Naive thymus-derived CD4-positive, alpha-beta T cell (primary cell): ENCODE results near the gene ZNF613. TPM values are rescaled to one million over a fixed set of nuclear protein-coding genes. Genes with fewer than 3 reads are reported as not detected.
"Not testable (repeated sequence)": the region's sequence is repeated elsewhere in the genome, so short reads cannot be mapped to it uniquely, and the experiment has no call there.

Experiments used
- ATAC-seq: fragments of 150-1000 bp; cut with Tn5 transposase; 2 replicates; pipeline ENCODE4 v1.10.0; 2021; ENCODE audit warnings: mild to moderate bottlenecking, moderate library complexity
- CTCF ChIA-PET: fragments of 350-600 bp; sonication (Branson Sonifier 250); formaldehyde crosslinking; loops from one replicate; lab custom pipeline; 2021; ENCODE audit warnings: antibody characterized with exemption; lab: Charles Lee
- POLR2A ChIA-PET: fragments of 350-600 bp; sonication (Branson Sonifier 250); formaldehyde crosslinking; loops from one replicate; lab custom pipeline; 2021; ENCODE audit warnings: antibody characterized with exemption, inconsistent platforms; lab: Charles Lee
- DNase-seq, 9 donors: peaks; one replicate each; pipeline versions ENCODE4 v3.0.0 to v3.0.0-alpha.2; 2020 to 2022; ENCODE audit warnings: mixed read lengths in 1 of 9
- H3K27ac ChIP-seq: one replicate; pipeline ENCODE4 v1.7.0; 2013; ENCODE audit warnings: mild to moderate bottlenecking, low read depth, low read length, moderate library complexity
- H3K27me3 ChIP-seq, 2 donors: one replicate each; pipeline ENCODE4 v1.7.0; 2013; ENCODE audit warnings: low read length in 2 of 2, mild to moderate bottlenecking in 2 of 2, moderate library complexity in 2 of 2; ENCODE audit not compliant: control insufficient read depth in 2 of 2, insufficient read depth in 2 of 2
- H3K36me3 ChIP-seq, 3 experiments: 1 replicate in 2 of 3; 2 replicates in 1 of 3; pipeline ENCODE4 v1.7.0; 2013; ENCODE audit warnings: low read length in 3 of 3, mild to moderate bottlenecking in 3 of 3, moderate library complexity in 1 of 3; ENCODE audit not compliant: insufficient read depth in 3 of 3, control insufficient read depth in 2 of 3
- H3K4me1 ChIP-seq, 2 donors: one replicate each; pipeline ENCODE4 v1.7.0; 2013; ENCODE audit warnings: low read length in 2 of 2, mild to moderate bottlenecking in 2 of 2, moderate library complexity in 1 of 2; ENCODE audit not compliant: control insufficient read depth in 2 of 2, insufficient read depth in 2 of 2
- H3K4me3 ChIP-seq: 2 replicates; pipeline ENCODE4 v1.7.0; 2013; ENCODE audit warnings: mild to moderate bottlenecking, low read length
- H3K9me3 ChIP-seq, 3 experiments: 1 replicate in 2 of 3; 2 replicates in 1 of 3; pipeline ENCODE4 v1.7.0; 2013; ENCODE audit warnings: low read length in 3 of 3; ENCODE audit not compliant: control insufficient read depth in 2 of 3
- H3K27ac Mint-ChIP-seq, 9 donors: one replicate each; pipeline ENCODE4 v1.8.0; 2020 to 2022; ENCODE audit warnings: mixed read lengths in 9 of 9, mild to moderate bottlenecking in 8 of 9, moderate library complexity in 5 of 9, inconsistent platforms in 2 of 9
- H3K27me3 Mint-ChIP-seq, 5 donors: one replicate each; pipeline ENCODE4 v1.8.0; 2021 to 2022; ENCODE audit warnings: mixed read lengths in 5 of 5, mild to moderate bottlenecking in 1 of 5
- H3K36me3 Mint-ChIP-seq, 5 donors: one replicate each; pipeline ENCODE4 v1.8.0; 2020 to 2022; ENCODE audit warnings: mixed read lengths in 5 of 5, mild to moderate bottlenecking in 3 of 5, inconsistent platforms in 1 of 5
- H3K4me1 Mint-ChIP-seq, 7 donors: one replicate each; pipeline ENCODE4 v1.8.0; 2020 to 2022; ENCODE audit warnings: mixed read lengths in 7 of 7, mild to moderate bottlenecking in 3 of 7, inconsistent platforms in 1 of 7
- H3K4me3 Mint-ChIP-seq, 10 donors: one replicate each; pipeline ENCODE4 v1.8.0; 2020 to 2022; ENCODE audit warnings: mild to moderate bottlenecking in 10 of 10, mixed read lengths in 10 of 10, moderate library complexity in 6 of 10, inconsistent platforms in 2 of 10
- H3K9me3 Mint-ChIP-seq, 11 donors: one replicate each; pipeline ENCODE4 v1.8.0; 2020 to 2022; ENCODE audit warnings: mixed read lengths in 11 of 11, mild to moderate bottlenecking in 4 of 11, inconsistent platforms in 1 of 11, moderate library complexity in 1 of 11
- intact Hi-C, 2 donors: fragments of 100-400 bp; cut with micrococcal nuclease; formaldehyde crosslinking; loops; one replicate each; pipeline ENCODE4 v1.15.1; 2023
- polyA plus RNA-seq, 2 donors: library from polyadenylated mRNA; unstranded; fragments of 300-500 nt; fragmentation: Illumina TruSeq; gene quantifications; one replicate each; pipeline ENCODE4 v1.2.3, GENCODE V29; 2021
- total RNA-seq, 6 experiments: library from RNA in 5 of 6; stranded (reverse) in 5 of 6; gene quantifications; 1 replicate in 5 of 6; 2 replicates in 1 of 6; pipeline ENCODE4 v1.2.3 and lab custom pipeline; 2021 to 2026

Gene ZNF613
- total and polyA plus RNA-seq, 7 experiments from 2014 or later, result 1.5 to 9.6 (median 5.2) TPM

GRCh38 chr19:51946602-51947001 is 19.3 kb downstream of the ZNF613 start:
- intact Hi-C loops, result no loop called here
- no peak for ATAC-seq
- H3K27ac Mint-ChIP-seq, result no peak overlapping the region
- H3K4me3 ChIP-seq, result no peak overlapping the region
- H3K9me3 Mint-ChIP-seq, result peaks cover 16 to 99% (median 86%) of the 10 kb centered on the region in 11 donors
- peaks cover 29 to 36% (median 30%) of the 10 kb centered on the region in 3 experiments for H3K36me3 ChIP-seq
- H3K27ac ChIP-seq, result no peak overlapping the region
- no peaks in the 10 kb centered on the region for H3K27me3 ChIP-seq
- no peaks in the 10 kb centered on the region for H3K4me1 Mint-ChIP-seq
- ChIA-PET POLR2A (no interaction called here), CTCF (no interaction called here)
- peaks cover 45 to 61% (median 46%) of the 10 kb centered on the region in 5 donors for H3K36me3 Mint-ChIP-seq
- no peaks in the 10 kb centered on the region for H3K4me1 ChIP-seq
- no peaks in the 10 kb centered on the region for H3K27me3 Mint-ChIP-seq
- peaks cover 18 to 92% (median 66%) of the 10 kb centered on the region in 3 experiments for H3K9me3 ChIP-seq
- H3K4me3 Mint-ChIP-seq, result no peak overlapping the region
- no peak for DNase-seq

- Mint-ChIP-seq H3K4me1 (no peaks in the 10 kb centered on the region), H3K36me3 (peaks cover 26 to 41% (median 32%) of the 10 kb centered on the region in 5 donors), H3K27me3 (no peaks in the 10 kb centered on the region), H3K9me3 (peaks cover 12 to 92% (median 78%) of the 10 kb centered on the region in 11 donors), H3K4me3 (no peak overlapping the region), H3K27ac (no peak overlapping the region)
- Histone ChIP-seq H3K27me3 (no peaks in the 10 kb centered on the region), H3K36me3 (peaks cover 5 to 12% (median 6%) of the 10 kb centered on the region in 3 experiments), H3K4me1 (no peaks in the 10 kb centered on the region), H3K4me3 (no peak overlapping the region), H3K27ac (no peak overlapping the region), H3K9me3 (peaks cover 18 to 76% (median 53%) of the 10 kb centered on the region in 3 experiments)
- ATAC-seq, result no peak
- intact Hi-C loops, result no loop called here
- DNase-seq, result no peak
- POLR2A ChIA-PET, result interaction anchor here (1.1 kb wide), 1 partner anchor 282 kb away, joined by 3 read pairs; no protein-coding TSS in a partner anchor
- CTCF ChIA-PET, result no interaction called here
Measured at GRCh38 chr19:51948975-51949374, 21.7 kb downstream of the ZNF613 start.

GRCh38 chr19:51957846-51958245 is 30.6 kb downstream of the ZNF613 start:
- H3K4me3 ChIP-seq, H3K4me1 ChIP-seq, DNase-seq, H3K27me3 Mint-ChIP-seq, ATAC-seq, H3K27me3 ChIP-seq, H3K36me3 ChIP-seq, H3K4me3 Mint-ChIP-seq, intact Hi-C loops, H3K27ac Mint-ChIP-seq, CTCF ChIA-PET, H3K4me1 Mint-ChIP-seq, H3K27ac ChIP-seq, POLR2A ChIA-PET: not testable (repeated sequence)
- Mint-ChIP-seq H3K36me3 (peaks cover 21 to 65% (median 45%) of the 10 kb centered on the region in 5 donors), H3K9me3 (peaks cover 15 to 94% (median 71%) of the 10 kb centered on the region in 11 donors)
- H3K9me3 ChIP-seq, result peaks cover 4 to 77% (median 5%) of the 10 kb centered on the region in 3 experiments

GRCh38 chr19:51959791-51960190 is 32.5 kb downstream of the ZNF613 start:
- no peaks in the 10 kb centered on the region for H3K27me3 Mint-ChIP-seq
- peaks cover 8 to 87% (median 10%) of the 10 kb centered on the region in 3 experiments for H3K9me3 ChIP-seq
- H3K27ac ChIP-seq, result no peak overlapping the region
- peaks cover 21 to 100% (median 81%) of the 10 kb centered on the region in 11 donors for H3K9me3 Mint-ChIP-seq
- intact Hi-C loops, result no loop called here
- no peak overlapping the region for H3K4me3 Mint-ChIP-seq
- peaks cover 37 to 78% (median 58%) of the 10 kb centered on the region in 5 donors for H3K36me3 Mint-ChIP-seq
- POLR2A ChIA-PET, result no interaction called here
- CTCF ChIA-PET, result no interaction called here
- H3K27me3 ChIP-seq, result no peaks in the 10 kb centered on the region
- ATAC-seq (no peak), DNase-seq (no peak)
- H3K36me3 ChIP-seq, result peaks cover 0 to 11% (median 4%) of the 10 kb centered on the region in 3 experiments
- H3K4me1 ChIP-seq, result no peaks in the 10 kb centered on the region
- no peak overlapping the region for H3K4me3 ChIP-seq
- no peak overlapping the region for H3K27ac Mint-ChIP-seq
- peaks cover 0 to 4% (median 0%) of the 10 kb centered on the region in 7 donors for H3K4me1 Mint-ChIP-seq

GRCh38 chr19:51960621-51961233 is 33.5 kb downstream of the ZNF613 start:
- DNase-seq, H3K4me1 ChIP-seq, POLR2A ChIA-PET, H3K27me3 Mint-ChIP-seq, H3K27ac ChIP-seq, H3K4me3 Mint-ChIP-seq, H3K4me3 ChIP-seq, CTCF ChIA-PET, H3K27me3 ChIP-seq, intact Hi-C loops, H3K4me1 Mint-ChIP-seq, ATAC-seq: not testable (repeated sequence)
- Mint-ChIP-seq H3K27ac (peak overlapping the region in 1 of 9 donors; percentile 51), H3K36me3 (peaks cover 46 to 84% (median 67%) of the 10 kb centered on the region in 5 donors), H3K9me3 (peaks cover 28 to 100% (median 82%) of the 10 kb centered on the region in 11 donors)
- peaks cover 7 to 20% (median 13%) of the 10 kb centered on the region in 3 experiments for H3K36me3 ChIP-seq
- H3K9me3 ChIP-seq, result peaks cover 8 to 90% (median 20%) of the 10 kb centered on the region in 3 experiments

- ATAC-seq, result no peak
- Histone ChIP-seq H3K4me1 (no peaks in the 10 kb centered on the region), H3K36me3 (peaks cover 45 to 67% (median 46%) of the 10 kb centered on the region in 3 experiments), H3K27ac (no peak overlapping the region), H3K27me3 (no peaks in the 10 kb centered on the region), H3K9me3 (peaks cover 22 to 98% (median 34%) of the 10 kb centered on the region in 3 experiments), H3K4me3 (peak overlapping the region; percentile 9)
- CTCF ChIA-PET, result no interaction called here
- H3K4me1 Mint-ChIP-seq, result peaks cover 0 to 6% (median 0%) of the 10 kb centered on the region in 7 donors
- POLR2A ChIA-PET, result no interaction called here
- peaks cover 29 to 93% (median 82%) of the 10 kb centered on the region in 11 donors for H3K9me3 Mint-ChIP-seq
- intact Hi-C loops, result no loop called here
- H3K36me3 Mint-ChIP-seq, result peaks cover 47 to 85% (median 80%) of the 10 kb centered on the region in 5 donors
- no peaks in the 10 kb centered on the region for H3K27me3 Mint-ChIP-seq
- H3K27ac Mint-ChIP-seq, result no peak overlapping the region
- H3K4me3 Mint-ChIP-seq, result peak overlapping the region in 1 of 10 donors; percentile 9
- DNase-seq, result no peak
Measured at GRCh38 chr19:51965583-51965982, 38.3 kb downstream of the ZNF613 start.
